Glutamatergic neuron (in vitro differentiated cells): ENCODE results near the gene ACVR1B. TPM values are rescaled to one million over a fixed set of nuclear protein-coding genes. Genes with fewer than 3 reads are reported as not detected.

Experiments
- DNase-seq: peaks from one replicate; pipeline ENCODE4 v3.0.0; 2022
- H3K27ac Mint-ChIP-seq: one replicate; pipeline ENCODE4 v1.8.0; 2020; ENCODE audit warnings: mild to moderate bottlenecking, mixed read lengths, inconsistent platforms; ENCODE audit not compliant: unreplicated experiment
- H3K27me3 Mint-ChIP-seq: one replicate; pipeline ENCODE4 v1.8.0; 2020; ENCODE audit warnings: mild to moderate bottlenecking, moderate library complexity, mixed read lengths, inconsistent platforms; ENCODE audit not compliant: unreplicated experiment
- H3K36me3 Mint-ChIP-seq: one replicate; pipeline ENCODE4 v1.8.0; 2020; ENCODE audit warnings: mild to moderate bottlenecking, mixed read lengths, inconsistent platforms; ENCODE audit not compliant: unreplicated experiment
- H3K4me1 Mint-ChIP-seq: one replicate; pipeline ENCODE4 v1.8.0; 2020; ENCODE audit warnings: mild to moderate bottlenecking, low read depth, mixed read lengths, inconsistent platforms; ENCODE audit not compliant: unreplicated experiment
- H3K4me3 Mint-ChIP-seq: one replicate; pipeline ENCODE4 v1.8.0; 2020; ENCODE audit warnings: mild to moderate bottlenecking, mixed read lengths, inconsistent platforms; ENCODE audit not compliant: unreplicated experiment
- H3K9me3 Mint-ChIP-seq: one replicate; pipeline ENCODE4 v1.8.0; 2020; ENCODE audit warnings: mild to moderate bottlenecking, moderate library complexity, mixed read lengths, inconsistent platforms; ENCODE audit not compliant: unreplicated experiment
- total RNA-seq: library from RNA; stranded (reverse); fragmentation: NEBNext Ultra II Directional; extraction: Animal tissue kit (Norgen Biotek cat#: 25700); gene quantifications from one replicate; pipeline ENCODE4 v1.2.1, GENCODE V29; 2021; ENCODE audit not compliant: unreplicated experiment
- TF ChIP-seq, protein P1 (sequence below): fragments of 200-600 bp; sonication (generic); IDR thresholded peaks from one replicate; pipeline ENCODE4 v1.5.0; 2021; ENCODE audit not compliant: partially characterized antibody, unreplicated experiment

The ACVR1B gene
- total RNA-seq, 1 donor from 2014 or later, result 50.2 TPM

DNA sequence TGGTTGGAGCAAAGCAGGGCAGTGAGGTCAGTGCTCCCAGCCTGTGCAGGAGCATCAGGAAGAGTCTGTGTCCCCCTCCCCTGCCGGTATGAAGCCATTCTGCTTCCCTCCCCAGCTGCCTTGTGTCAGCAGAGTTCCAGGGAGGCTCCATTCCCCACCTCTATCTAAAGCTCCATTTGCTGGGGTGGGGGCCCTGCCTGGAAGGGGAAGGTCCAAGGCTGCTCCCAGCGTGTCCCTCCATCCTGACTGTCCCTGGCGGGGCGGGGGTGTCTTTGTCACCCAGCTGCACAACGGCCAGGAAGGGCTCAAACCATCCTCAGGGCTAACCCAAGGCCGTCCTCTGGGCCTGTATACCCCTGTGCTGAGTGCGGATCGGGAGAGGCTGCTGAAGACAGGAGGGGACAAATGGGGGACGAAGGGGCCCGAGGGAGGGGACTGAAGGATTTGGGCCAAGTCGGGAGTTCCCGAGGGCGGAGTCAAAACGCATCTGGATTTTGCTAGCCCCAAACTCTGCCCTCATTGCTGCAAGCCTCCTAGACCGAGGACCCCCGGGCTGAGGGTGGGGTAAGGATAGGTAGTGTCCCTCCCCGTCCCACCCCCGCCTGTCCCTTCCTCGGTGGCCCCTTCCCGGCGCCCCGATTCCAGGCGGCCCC lies 44.9 kb upstream of the ACVR1B start:
- Mint-ChIP-seq H3K4me1 (peaks cover 12% of the 10 kb centered on the region), H3K4me3 (peak overlapping the region; percentile 49), H3K9me3 (peaks cover 4% of the 10 kb centered on the region), H3K27me3 (peaks cover 6% of the 10 kb centered on the region), H3K36me3 (peaks cover 3% of the 10 kb centered on the region), H3K27ac (peak overlapping the region; percentile 76)
- TF ChIP-seq, protein P1, sequence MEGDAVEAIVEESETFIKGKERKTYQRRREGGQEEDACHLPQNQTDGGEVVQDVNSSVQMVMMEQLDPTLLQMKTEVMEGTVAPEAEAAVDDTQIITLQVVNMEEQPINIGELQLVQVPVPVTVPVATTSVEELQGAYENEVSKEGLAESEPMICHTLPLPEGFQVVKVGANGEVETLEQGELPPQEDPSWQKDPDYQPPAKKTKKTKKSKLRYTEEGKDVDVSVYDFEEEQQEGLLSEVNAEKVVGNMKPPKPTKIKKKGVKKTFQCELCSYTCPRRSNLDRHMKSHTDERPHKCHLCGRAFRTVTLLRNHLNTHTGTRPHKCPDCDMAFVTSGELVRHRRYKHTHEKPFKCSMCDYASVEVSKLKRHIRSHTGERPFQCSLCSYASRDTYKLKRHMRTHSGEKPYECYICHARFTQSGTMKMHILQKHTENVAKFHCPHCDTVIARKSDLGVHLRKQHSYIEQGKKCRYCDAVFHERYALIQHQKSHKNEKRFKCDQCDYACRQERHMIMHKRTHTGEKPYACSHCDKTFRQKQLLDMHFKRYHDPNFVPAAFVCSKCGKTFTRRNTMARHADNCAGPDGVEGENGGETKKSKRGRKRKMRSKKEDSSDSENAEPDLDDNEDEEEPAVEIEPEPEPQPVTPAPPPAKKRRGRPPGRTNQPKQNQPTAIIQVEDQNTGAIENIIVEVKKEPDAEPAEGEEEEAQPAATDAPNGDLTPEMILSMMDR, result no peak
- DNase-seq, result no peak

DNA sequence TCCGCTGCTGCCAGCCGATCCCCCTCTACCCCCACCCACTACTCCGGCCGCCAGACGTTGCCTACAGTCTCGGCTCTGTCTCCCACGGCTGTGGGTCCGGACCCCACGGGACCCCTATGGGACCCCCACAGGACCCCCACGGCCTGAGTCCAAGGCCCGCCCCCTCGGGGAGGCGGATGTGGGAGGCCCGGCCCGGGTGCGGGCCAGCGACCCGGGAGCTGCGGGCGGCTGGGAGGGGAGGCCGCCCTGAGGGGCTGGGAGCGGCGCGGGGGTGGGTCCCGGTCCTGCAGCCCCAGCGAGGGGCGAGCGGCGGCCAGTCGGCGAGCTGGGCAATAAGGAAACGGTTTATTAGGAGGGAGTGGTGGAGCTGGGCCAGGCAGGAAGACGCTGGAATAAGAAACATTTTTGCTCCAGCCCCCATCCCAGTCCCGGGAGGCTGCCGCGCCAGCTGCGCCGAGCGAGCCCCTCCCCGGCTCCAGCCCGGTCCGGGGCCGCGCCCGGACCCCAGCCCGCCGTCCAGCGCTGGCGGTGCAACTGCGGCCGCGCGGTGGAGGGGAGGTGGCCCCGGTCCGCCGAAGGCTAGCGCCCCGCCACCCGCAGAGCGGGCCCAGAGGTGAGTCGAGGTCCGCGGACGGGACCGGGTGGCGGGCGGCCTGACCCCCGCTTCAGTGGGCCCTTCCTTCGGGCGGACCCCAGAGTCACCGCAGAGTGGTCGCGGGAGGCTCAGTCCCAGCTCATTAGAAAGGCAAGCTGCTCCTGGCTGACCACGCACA lies 44.2 kb upstream of the ACVR1B start, which contains the start of gene ACVRL1:
ACVRL1 (plus strand) TSS at position 422 of the 773 bp plus-strand sequence. CDS start 4,971 bp downstream, outside the sequence.
- Mint-ChIP-seq H3K9me3 (peaks cover 4% of the 10 kb centered on the region), H3K27ac (peak within 1 kb of the TSS; percentile 76)
- TF ChIP-seq, protein P1, result no peak

DNA sequence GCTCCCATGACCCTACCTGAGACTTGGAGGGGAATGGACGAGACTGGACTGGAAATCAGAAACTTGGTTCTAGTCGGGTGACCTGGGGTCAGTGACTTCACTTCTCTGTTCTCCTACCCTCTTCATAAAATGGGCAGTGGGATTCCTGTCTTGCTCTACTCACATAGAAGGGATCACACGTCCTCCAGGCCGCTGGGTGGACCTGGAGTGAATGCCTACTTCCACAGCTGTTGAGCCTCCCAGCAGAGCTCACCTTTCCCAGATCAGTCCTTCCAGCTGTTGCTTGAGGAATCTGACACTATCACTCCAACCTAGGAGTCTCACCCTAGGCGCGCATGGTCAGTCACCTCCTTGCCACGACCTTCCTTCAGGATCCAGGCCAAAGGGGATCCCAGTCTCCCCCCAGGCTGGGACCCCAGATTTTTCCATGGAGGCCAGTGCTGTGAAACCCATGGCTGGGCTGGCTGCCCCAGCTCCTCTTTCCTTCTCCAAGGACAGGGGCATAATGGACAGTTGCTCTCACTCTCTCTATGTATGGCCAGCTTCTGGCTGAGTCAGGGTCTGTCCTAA lies 43.6 kb upstream of the ACVR1B start:
- no peak for DNase-seq
- peaks cover 6% of the 10 kb centered on the region for H3K27me3 Mint-ChIP-seq
- H3K36me3 Mint-ChIP-seq, result no peaks in the 10 kb centered on the region
- H3K9me3 Mint-ChIP-seq, result peaks cover 4% of the 10 kb centered on the region
- H3K27ac Mint-ChIP-seq, result no peak overlapping the region
- TF ChIP-seq, protein P1, result no peak
- H3K4me3 Mint-ChIP-seq, result peak overlapping the region; percentile 68
- peaks cover 16% of the 10 kb centered on the region for H3K4me1 Mint-ChIP-seq

More for the DNA sequence above, 44.2 kb upstream of the ACVR1B start, which contains the start of gene ACVRL1:
- Mint-ChIP-seq H3K4me3 (peak within 1 kb of the TSS; percentile 68), H3K36me3 (no peaks in the 10 kb centered on the region), H3K4me1 (peaks cover 14% of the 10 kb centered on the region), H3K27me3 (peaks cover 6% of the 10 kb centered on the region)
- DNase-seq, result no peak

DNA sequence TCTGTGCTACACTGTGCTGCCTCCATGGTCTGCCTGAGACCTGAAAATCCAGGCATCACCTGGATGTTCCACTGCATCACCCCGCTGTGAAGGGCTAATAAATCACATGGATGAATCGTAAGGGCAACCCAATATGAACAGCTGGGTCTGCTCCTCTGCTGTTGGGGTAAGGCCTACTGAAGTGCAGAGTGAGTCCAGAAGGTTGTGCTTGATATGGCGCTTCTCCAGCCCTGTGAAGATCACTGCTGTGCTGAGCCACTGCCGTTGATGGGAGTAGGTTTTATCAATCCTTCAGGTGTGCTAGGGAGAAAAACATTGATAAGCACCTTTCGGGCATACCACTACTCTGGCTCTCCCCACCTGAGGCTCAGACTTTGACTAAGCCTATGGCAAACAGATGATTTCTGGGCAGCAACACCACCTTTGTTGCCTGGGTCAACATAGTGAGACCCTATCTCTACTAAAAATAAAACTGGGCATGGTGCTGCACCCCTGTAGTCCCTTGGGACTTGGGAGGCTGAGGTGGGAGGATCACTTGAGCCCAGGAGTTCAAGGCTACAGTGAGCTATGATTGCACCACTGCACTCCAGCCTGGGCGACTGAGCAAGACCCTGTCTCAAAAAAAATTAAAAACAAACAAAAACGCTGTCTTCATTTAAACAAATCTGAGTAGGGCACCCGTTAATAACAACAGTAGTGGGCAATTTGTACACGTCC lies 42.5 kb upstream of the ACVR1B start:
- Mint-ChIP-seq H3K4me1 (peaks cover 16% of the 10 kb centered on the region), H3K9me3 (peaks cover 4% of the 10 kb centered on the region), H3K4me3 (no peak overlapping the region), H3K27ac (no peak overlapping the region), H3K27me3 (peaks cover 5% of the 10 kb centered on the region), H3K36me3 (no peaks in the 10 kb centered on the region)
- no peak for DNase-seq
- TF ChIP-seq, protein P1, result no peak
